Transverse colon (tissue), 4 donors: ENCODE measurements around the gene CDYL.

ENCODE experiments used
- EP300 ChIP-seq: sonication (generic); formaldehyde crosslinking; IDR thresholded peaks from one replicate; pipeline ENCODE4 v1.6.1; 2017; ENCODE audit warnings: antibody characterized with exemption, low read depth
- POLR2A ChIP-seq: fragments of 450-650 bp; IDR thresholded peaks from one replicate; pipeline ENCODE4 v1.6.1; 2016; ENCODE audit warnings: antibody characterized with exemption, mild to moderate bottlenecking, moderate library complexity
- POLR2AphosphoS5 ChIP-seq, 3 donors: sonication (generic); formaldehyde crosslinking; IDR thresholded peaks; one replicate each; pipeline ENCODE4 v1.6.1; 2016; ENCODE audit warnings: antibody characterized with exemption in 3 of 3
- TF ChIP-seq, protein P1 (sequence below), 5 experiments: fragments of 200-600 bp in 3 of 5; fragments of 450-650 bp in 2 of 5; sonication (generic) in 3 of 5; IDR thresholded peaks; 1 replicate in 2 of 5; 2 replicates in 3 of 5; pipeline ENCODE4 v1.5.1; 2016 to 2017; ENCODE audit warnings: antibody characterized with exemption in 5 of 5, inconsistent platforms in 3 of 5, mild to moderate bottlenecking in 2 of 5, moderate library complexity in 1 of 5

- TF ChIP-seq POLR2A: no peak
- TF ChIP-seq, protein P1, sequence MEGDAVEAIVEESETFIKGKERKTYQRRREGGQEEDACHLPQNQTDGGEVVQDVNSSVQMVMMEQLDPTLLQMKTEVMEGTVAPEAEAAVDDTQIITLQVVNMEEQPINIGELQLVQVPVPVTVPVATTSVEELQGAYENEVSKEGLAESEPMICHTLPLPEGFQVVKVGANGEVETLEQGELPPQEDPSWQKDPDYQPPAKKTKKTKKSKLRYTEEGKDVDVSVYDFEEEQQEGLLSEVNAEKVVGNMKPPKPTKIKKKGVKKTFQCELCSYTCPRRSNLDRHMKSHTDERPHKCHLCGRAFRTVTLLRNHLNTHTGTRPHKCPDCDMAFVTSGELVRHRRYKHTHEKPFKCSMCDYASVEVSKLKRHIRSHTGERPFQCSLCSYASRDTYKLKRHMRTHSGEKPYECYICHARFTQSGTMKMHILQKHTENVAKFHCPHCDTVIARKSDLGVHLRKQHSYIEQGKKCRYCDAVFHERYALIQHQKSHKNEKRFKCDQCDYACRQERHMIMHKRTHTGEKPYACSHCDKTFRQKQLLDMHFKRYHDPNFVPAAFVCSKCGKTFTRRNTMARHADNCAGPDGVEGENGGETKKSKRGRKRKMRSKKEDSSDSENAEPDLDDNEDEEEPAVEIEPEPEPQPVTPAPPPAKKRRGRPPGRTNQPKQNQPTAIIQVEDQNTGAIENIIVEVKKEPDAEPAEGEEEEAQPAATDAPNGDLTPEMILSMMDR (IDR thresholded peaks at IDR 0.05): no peak
- no peak for TF ChIP-seq EP300
- TF ChIP-seq POLR2AphosphoS5 (IDR thresholded peaks at IDR 0.05): no peak
Measured at GRCh38 chr6:4971851-4972250, 195.6 kb downstream of the CDYL start.
